T-helper 2 cell treated with Interferon-gamma antibody and Interleukin-4, amounts not matched to agents 100 ng/mL and 5 ng/mL, for 36 hours (primary cell): ENCODE data around the gene MAPK8. TPM values are rescaled to one million over a fixed set of nuclear protein-coding genes. Genes with fewer than 3 reads are reported as not detected.

Experiments used
- intact Hi-C: fragments of 100-400 bp; cut with micrococcal nuclease; formaldehyde crosslinking; loops from one replicate; pipeline ENCODE4 v1.15.1; 2023
- total RNA-seq: library from RNA; stranded (reverse); gene quantifications from 2 replicates; pipeline ENCODE4 v1.2.3, GENCODE V29; 2022

MAPK8 gene
- total RNA-seq, 1 donor from 2014 or later = 49.8 TPM

DNA sequence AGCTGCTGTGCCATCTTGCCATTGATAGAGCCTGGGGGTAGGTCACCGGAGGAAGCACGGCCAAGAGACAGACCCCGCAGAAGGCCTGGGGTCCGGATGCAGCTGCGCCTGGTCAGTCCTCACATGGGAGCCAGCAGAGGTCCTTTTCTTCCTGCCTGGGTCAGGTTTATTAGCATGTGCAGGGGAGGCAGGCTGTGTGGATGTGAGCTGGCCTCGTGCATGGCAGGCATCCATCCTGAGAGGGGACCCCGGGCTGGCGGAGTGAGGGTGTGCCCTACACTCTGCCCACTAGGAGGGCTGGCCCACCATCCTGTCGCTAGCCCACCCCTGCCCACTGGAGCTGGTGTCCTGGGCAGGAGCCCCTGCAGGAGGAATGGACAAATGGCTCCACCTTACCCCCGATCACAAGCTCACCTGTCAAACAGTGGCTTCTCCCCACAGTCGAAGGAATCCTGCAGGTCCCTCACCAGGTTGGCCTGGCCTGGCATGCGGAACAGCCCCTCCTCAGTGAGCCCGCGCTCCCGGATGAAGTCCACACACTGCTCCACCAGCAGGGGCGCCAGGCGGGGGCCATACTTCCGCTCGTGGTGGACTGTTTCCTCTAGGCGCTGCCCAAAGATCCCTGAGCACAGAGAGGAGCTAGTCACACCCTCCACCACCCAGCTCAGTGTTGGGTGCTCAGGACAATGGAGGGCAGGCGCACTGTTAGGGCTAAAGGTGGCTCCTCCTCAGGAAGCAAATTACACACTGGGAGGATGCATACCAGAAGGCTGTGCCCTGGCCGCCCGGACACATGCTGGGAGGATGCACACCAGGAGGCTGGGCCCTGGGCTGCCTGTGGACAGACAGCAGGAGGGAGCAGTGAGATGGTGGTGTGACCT lies 153.0 kb downstream of the MAPK8 start:
- intact Hi-C loops = no loop called here

DNA sequence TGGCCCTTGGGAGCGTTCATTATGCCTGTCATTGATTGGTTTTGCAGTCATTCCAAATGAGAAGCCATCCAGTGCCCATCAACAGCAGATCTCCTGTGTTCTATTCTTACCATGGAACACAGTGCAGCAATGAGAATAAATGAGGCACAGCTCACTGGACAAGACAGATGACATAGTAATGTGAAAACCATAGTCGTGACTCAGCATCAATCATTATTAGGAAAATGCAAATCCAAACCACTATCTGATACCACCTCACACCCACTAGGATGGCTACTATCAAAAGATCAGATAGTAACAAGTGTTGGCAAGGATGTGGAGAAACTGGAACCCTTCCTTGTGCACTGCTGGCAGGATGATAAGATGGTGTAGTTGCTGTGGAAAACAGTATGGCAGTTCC lies 153.7 kb downstream of the MAPK8 start:
- intact Hi-C loops = no loop called here

- intact Hi-C loops = no loop called here
These were observed 155.4 kb downstream of the MAPK8 start for GRCh38 chr10:48461623-48462481.

- intact Hi-C loops = no loop called here
These were observed 156.1 kb downstream of the MAPK8 start for GRCh38 chr10:48462482-48463020.

- intact Hi-C loops = no loop called here
These were observed 157.0 kb downstream of the MAPK8 start for GRCh38 chr10:48463318-48464003.

DNA sequence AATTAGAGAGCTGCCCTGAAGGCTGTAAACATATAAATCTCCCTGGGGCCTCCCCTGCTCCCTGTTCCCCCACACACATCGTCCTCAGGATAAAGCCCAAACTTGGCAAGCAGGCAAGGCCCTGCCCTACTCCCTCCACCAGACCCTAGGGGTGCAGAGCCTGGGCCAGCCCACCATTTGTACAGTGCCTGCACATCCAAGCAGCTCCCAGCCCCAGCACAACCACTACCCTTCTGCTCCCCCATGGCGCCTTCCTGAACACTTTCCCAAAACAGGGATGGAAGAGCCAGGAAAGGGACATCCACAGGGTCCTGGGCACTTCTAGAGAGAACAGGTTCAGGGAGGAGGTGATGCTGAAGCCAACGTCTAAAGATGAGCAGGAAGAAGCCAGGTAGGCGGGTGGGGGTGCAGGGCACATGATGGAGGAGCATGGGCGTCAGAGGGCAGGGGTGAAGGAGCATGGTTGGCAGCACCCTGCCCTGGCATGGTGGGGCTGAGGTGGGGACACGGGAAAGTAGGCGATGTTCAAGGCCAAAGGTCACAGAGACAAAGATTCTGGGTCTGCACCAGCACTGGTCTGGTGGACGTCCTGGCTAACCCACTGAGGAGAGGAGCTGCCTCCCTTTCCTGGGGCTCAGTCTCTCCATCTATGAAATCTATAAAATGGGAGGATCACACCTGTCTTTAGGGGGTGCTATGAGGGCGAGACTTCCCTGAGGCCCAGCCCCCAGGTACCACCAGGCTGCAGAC lies 157.8 kb downstream of the MAPK8 start:
- intact Hi-C loops = no loop called here

GRCh38 chr10:48464871-48465736 lies 158.6 kb downstream of the MAPK8 start:
- intact Hi-C loops = no loop called here

DNA sequence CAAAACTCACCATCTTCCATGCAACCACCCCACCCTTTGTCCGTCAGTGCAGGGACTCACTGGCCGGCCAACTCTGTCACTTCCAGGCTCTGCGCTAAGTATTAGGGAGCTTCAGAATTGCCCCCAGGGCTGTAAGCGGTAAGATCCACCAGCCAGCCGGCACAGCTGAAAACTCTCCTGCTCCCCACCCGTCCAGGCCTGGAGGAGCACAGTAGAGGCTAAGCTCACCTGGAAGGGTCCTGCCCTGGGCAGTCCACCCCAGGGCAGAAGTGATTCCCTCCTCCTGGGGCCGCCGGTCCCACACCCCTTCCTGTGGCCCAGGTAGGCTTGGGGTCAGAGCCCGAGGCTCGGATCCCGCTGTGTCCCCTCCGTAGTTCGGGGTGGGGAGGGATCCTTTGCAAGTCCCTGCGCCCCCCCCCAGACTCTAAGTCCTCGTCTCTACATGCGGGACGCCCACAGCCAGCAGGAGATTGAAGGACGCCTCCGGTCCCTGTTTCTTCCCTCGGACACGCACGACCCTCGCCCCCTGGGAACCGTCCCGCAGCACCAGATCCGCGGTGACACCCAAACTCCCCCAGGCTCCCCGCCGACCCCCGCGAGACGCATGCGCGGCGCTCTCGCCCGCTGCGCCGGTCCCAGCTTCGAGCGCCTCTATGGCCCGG lies 159.5 kb downstream of the MAPK8 start:
- intact Hi-C loops = no loop called here

DNA sequence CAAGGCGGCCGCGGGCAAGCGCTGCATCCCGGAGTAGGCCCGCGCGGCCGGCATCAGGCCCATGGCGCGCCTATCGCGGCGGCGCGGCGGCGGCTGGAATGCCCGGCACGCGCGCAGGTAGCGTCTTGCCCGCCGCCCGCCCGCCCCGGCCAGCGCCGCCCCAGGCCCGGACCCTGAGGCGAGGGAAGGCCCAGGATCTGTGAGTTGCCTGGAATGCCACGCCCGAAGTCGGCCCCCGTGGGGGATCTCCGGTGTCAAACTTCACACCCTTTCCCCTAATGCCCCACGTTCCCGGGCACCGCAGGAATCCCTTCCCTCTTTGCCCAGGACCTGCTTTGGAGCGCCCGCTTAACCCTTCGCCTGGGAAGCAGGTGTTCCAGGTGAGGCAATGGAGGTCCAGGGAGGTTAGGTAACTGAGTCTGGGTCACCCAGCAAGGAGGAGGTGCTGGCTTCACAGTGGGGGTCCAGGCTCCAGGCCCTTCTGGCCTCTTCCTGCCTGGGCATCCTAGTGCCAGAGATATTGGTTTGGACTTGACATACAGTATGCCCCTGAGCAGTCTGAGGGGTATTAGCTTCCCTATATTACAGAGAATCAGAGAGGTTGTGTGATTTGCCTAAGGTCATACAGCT lies 160.2 kb downstream of the MAPK8 start:
- intact Hi-C loops = no loop called here

- intact Hi-C loops = no loop called here
These were observed 161.2 kb downstream of the MAPK8 start for GRCh38 chr10:48467669-48468068.

GRCh38 chr10:48468130-48468790 lies 161.8 kb downstream of the MAPK8 start:
- intact Hi-C loops = no loop called here

DNA sequence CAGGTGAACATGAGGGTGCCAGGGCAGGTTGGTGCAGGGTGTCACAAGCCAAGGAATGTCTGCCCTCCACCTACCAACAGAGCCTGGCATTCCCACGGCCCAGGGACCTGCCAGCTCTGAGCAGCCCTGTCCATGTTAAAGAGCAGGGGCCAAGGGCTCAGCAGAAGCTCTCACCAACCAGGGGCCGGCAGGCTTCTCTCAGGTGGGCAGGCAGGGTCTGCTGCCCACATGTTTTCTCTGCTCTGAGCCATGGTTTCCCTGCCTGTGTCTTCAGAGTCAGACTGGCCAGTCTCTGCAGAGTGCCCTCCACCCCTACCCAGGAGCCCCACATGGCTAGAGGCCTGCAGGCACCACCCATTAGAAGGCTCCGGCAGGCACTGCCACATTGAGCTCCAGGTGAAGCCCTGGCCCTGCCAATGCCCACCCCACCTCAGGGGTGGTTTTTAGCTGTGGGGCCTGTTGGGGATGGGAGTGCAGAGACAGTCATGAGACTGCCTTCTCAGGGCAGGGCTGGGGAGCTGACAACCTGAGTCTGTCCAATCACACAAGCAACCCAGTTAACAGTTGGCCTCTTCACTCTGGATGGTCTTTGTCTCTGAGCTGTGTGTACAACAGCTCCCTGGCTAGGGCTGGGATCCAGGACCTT lies 162.5 kb downstream of the MAPK8 start:
- intact Hi-C loops = no loop called here

GRCh38 chr10:48469516-48470020 lies 163.1 kb downstream of the MAPK8 start:
- intact Hi-C loops = no loop called here

GRCh38 chr10:48470115-48470892 lies 163.8 kb downstream of the MAPK8 start:
- intact Hi-C loops = no loop called here

- intact Hi-C loops = no loop called here
These were observed 164.7 kb downstream of the MAPK8 start for GRCh38 chr10:48470893-48471805.
